ENCODE measurements around the gene LOC101059915.
"Not testable (repeated sequence)": the region's sequence is repeated elsewhere in the genome, so short reads cannot be mapped to it uniquely, and the experiment has no call there.

The LOC101059915 gene

GRCh38 chrX:71640002-71640401, 27.3 kb upstream of the LOC101059915 start:
- Histone ChIP-seq H3K27me3 (ENCODE audit: control insufficient read depth in 4 of 4, insufficient read depth in 4 of 4, low read length in 3 of 4) (no peaks in the 10 kb centered on the region), H3K9ac (ENCODE audit: low read depth in 1 of 2, low read length in 2 of 2) (no peak overlapping the region), H3K36me3 (ENCODE audit: control insufficient read depth in 4 of 4, insufficient read depth in 3 of 4, low read depth in 1 of 4, low read length in 3 of 4) (no peaks in the 10 kb centered on the region), H3K4me1 (ENCODE audit: control insufficient read depth in 4 of 4, insufficient read depth in 4 of 4, low read length in 3 of 4) (peaks cover 0 to 3% (median 0%) of the 10 kb centered on the region in 4 donors), H3K4me3 (ENCODE audit: low read depth in 1 of 3, low read length in 3 of 3) (no peak overlapping the region), H3K9me3 (ENCODE audit: control insufficient read depth in 4 of 4, low read length in 3 of 4) (no peaks in the 10 kb centered on the region), H3K27ac (ENCODE audit: low read depth in 1 of 2, low read length in 2 of 2) (no peak overlapping the region)
- 94% methylated on average over 4 of the region's 4 CpGs for WGBS
- no peak for TF ChIP-seq REST (IDR thresholded peaks at IDR 0.05)
- no peak for TF ChIP-seq NR2F2 (IDR thresholded peaks at IDR 0.05)
- TF ChIP-seq RXRA (IDR thresholded peaks at IDR 0.05): no peak
- TF ChIP-seq JUND (IDR thresholded peaks at IDR 0.05): no peak
- TF ChIP-seq FOXA2 (IDR thresholded peaks at IDR 0.05): no peak
- TF ChIP-seq EGR1 (IDR thresholded peaks at IDR 0.05; ENCODE audit: low read depth in 2 of 2): no peak
- TF ChIP-seq ATF3 (IDR thresholded peaks at IDR 0.05): no peak
- TF ChIP-seq SP1 (IDR thresholded peaks at IDR 0.05): no peak
- TF ChIP-seq MAX (IDR thresholded peaks at IDR 0.05): no peak
- TF ChIP-seq HNF4A (conservative IDR thresholded peaks at IDR 0.05): no peak
- no peak for TF ChIP-seq ZBTB33 (IDR thresholded peaks at IDR 0.05)
- no peak for TF ChIP-seq CTCF (IDR thresholded peaks at IDR 0.05; ENCODE audit: low read depth, low read length, missing input control)
- no peak for TF ChIP-seq FOXA1 (IDR thresholded peaks at IDR 0.05)
- no peak for TF ChIP-seq YY1 (IDR thresholded peaks at IDR 0.05)
- no peak for DNase-seq (ENCODE audit: low spot score)

DNA sequence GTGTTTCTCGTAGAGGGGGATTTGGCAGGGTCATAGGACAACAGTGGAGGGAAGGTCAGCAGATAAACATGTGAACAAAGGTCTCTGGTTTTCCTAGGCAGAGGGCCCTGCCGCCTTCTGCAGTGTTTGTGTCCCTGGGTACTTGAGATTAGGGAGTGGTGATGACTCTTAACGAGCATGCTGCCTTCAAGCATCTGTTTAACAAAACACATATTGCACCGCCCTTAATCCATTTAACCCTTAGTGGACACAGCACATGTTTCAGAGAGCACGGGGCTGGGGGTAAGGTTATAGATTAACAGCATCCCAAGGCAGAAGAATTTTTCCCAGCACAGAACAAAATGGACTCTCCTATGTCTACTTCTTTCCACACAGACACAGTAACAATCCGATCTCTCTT, 22.9 kb upstream of the LOC101059915 start:
- not testable (repeated sequence) for H3K9me3 ChIP-seq (ENCODE audit: control insufficient read depth in 4 of 4, low read length in 3 of 4)

More for the DNA sequence above, 22.9 kb upstream of the LOC101059915 start:
- H3K4me1 ChIP-seq (ENCODE audit: control insufficient read depth in 4 of 4, insufficient read depth in 4 of 4, low read length in 3 of 4); H3K4me3 ChIP-seq (ENCODE audit: low read depth in 1 of 3, low read length in 3 of 3); DNase-seq (ENCODE audit: low spot score); H3K27me3 ChIP-seq (ENCODE audit: control insufficient read depth in 4 of 4, insufficient read depth in 4 of 4, low read length in 3 of 4); H3K9ac ChIP-seq (ENCODE audit: low read depth in 1 of 2, low read length in 2 of 2); H3K36me3 ChIP-seq (ENCODE audit: control insufficient read depth in 4 of 4, insufficient read depth in 3 of 4, low read depth in 1 of 4, low read length in 3 of 4); H3K27ac ChIP-seq (ENCODE audit: low read depth in 1 of 2, low read length in 2 of 2): not testable (repeated sequence)
- 42% methylated on average over 5 of the region's 6 CpGs for WGBS

All from liver (tissue), 8 donors.